Peyer's patch (tissue), 4 donors: Measurements from ENCODE around the gene EVC2. TPM values are rescaled to one million over a fixed set of nuclear protein-coding genes. Genes with fewer than 3 reads are reported as not detected.

Source experiments
- DNase-seq, 3 donors: peaks; one replicate each; pipeline ENCODE4 v3.0.0-alpha.2; 2017 to 2019
- H3K27ac ChIP-seq, 4 donors: fragments of 200-600 bp; sonication (generic); one replicate each; pipeline ENCODE4 v1.5.1; 2016 to 2019
- H3K27me3 ChIP-seq, 2 donors: fragments of 200-600 bp; sonication (generic); one replicate each; pipeline ENCODE4 v1.5.1; 2019
- H3K36me3 ChIP-seq, 3 donors: fragments of 200-600 bp; sonication (generic); one replicate each; pipeline ENCODE4 v1.5.1; 2016 to 2019
- H3K4me1 ChIP-seq, 4 donors: fragments of 200-600 bp; sonication (generic); one replicate each; pipeline ENCODE4 v1.5.1; 2016 to 2019
- H3K4me3 ChIP-seq, 4 donors: fragments of 200-600 bp; sonication (generic); 1 replicate in 3 of 4; 2 replicates in 1 of 4; pipeline ENCODE4 v1.5.1; 2016 to 2019; ENCODE audit warnings: mild to moderate bottlenecking in 1 of 4
- H3K9me3 ChIP-seq, 4 donors: fragments of 200-600 bp; sonication (generic); one replicate each; pipeline ENCODE4 v1.5.1; 2016 to 2019; ENCODE audit warnings: mild to moderate bottlenecking in 1 of 4
- CTCF ChIP-seq, 6 experiments: fragments of 450-650 bp in 4 of 6; fragments of 200-600 bp in 2 of 6; sonication (generic) in 1 of 6; IDR thresholded peaks; one replicate each; pipeline ENCODE4 v1.5.1; 2017 to 2019; ENCODE audit warnings: antibody characterized with exemption in 6 of 6, mild to moderate bottlenecking in 3 of 6, moderate library complexity in 1 of 6
- POLR2A ChIP-seq, 2 donors: fragments of 450-650 bp; IDR thresholded peaks; one replicate each; pipeline ENCODE4 v1.5.1; 2017; ENCODE audit warnings: antibody characterized with exemption in 2 of 2, mild to moderate bottlenecking in 2 of 2, moderate library complexity in 2 of 2
- total RNA-seq, 4 donors: library from RNA; depleted of rRNA; stranded (reverse); fragments of >200 nt; gene quantifications; one replicate each; pipeline ENCODE4 v1.1.0, GENCODE V29; 2016

The EVC2 gene
- total RNA-seq, 4 donors from 2014 or later = 0.70 to 32.2 (median 4.1) TPM

GRCh38 chr4:5592272-5592671, 116.1 kb downstream of the EVC2 start:
- Histone ChIP-seq H3K4me3 (no peak overlapping the region), H3K36me3 (no peaks in the 10 kb centered on the region), H3K9me3 (no peaks in the 10 kb centered on the region), H3K27me3 (no peaks in the 10 kb centered on the region), H3K27ac (no peak overlapping the region), H3K4me1 (no peaks in the 10 kb centered on the region)
- no peak for DNase-seq
- TF ChIP-seq POLR2A (IDR thresholded peaks at IDR 0.05) = no peak
- TF ChIP-seq CTCF (IDR thresholded peaks at IDR 0.05) = no peak

- Histone ChIP-seq H3K27me3 (no peaks in the 10 kb centered on the region), H3K27ac (no peak overlapping the region), H3K9me3 (no peaks in the 10 kb centered on the region), H3K4me1 (no peaks in the 10 kb centered on the region), H3K4me3 (no peak overlapping the region), H3K36me3 (no peaks in the 10 kb centered on the region)
- DNase-seq = no peak
- no peak for TF ChIP-seq CTCF (IDR thresholded peaks at IDR 0.05)
- no peak for TF ChIP-seq POLR2A (IDR thresholded peaks at IDR 0.05)
These were observed 118.9 kb downstream of the EVC2 start for GRCh38 chr4:5589495-5589894.

GRCh38 chr4:5588046-5588445, 120.3 kb downstream of the EVC2 start:
- no peak for DNase-seq
- no peaks in the 10 kb centered on the region for H3K9me3 ChIP-seq
- H3K36me3 ChIP-seq = no peaks in the 10 kb centered on the region
- no peak overlapping the region for H3K27ac ChIP-seq
- H3K4me3 ChIP-seq = no peak overlapping the region
- TF ChIP-seq POLR2A (IDR thresholded peaks at IDR 0.05) (no peak), CTCF (IDR thresholded peaks at IDR 0.05) (no peak)
- H3K4me1 ChIP-seq = no peaks in the 10 kb centered on the region
- H3K27me3 ChIP-seq = no peaks in the 10 kb centered on the region

GRCh38 chr4:5575941-5576340, 132.4 kb downstream of the EVC2 start:
- Histone ChIP-seq H3K27ac (no peak overlapping the region), H3K9me3 (no peaks in the 10 kb centered on the region), H3K27me3 (no peaks in the 10 kb centered on the region), H3K4me3 (no peak overlapping the region), H3K36me3 (no peaks in the 10 kb centered on the region), H3K4me1 (no peaks in the 10 kb centered on the region)
- no peak for TF ChIP-seq CTCF (IDR thresholded peaks at IDR 0.05)
- TF ChIP-seq POLR2A (IDR thresholded peaks at IDR 0.05) = no peak
- no peak for DNase-seq

GRCh38 chr4:5574386-5574785, 134.0 kb downstream of the EVC2 start:
- no peak for DNase-seq

More at GRCh38 chr4:5574386-5574785, 134.0 kb downstream of the EVC2 start:
- H3K27me3 ChIP-seq = no peaks in the 10 kb centered on the region
- TF ChIP-seq POLR2A (IDR thresholded peaks at IDR 0.05) (no peak), CTCF (IDR thresholded peaks at IDR 0.05) (no peak)
- H3K27ac ChIP-seq = no peak overlapping the region
- H3K36me3 ChIP-seq = no peaks in the 10 kb centered on the region
- no peaks in the 10 kb centered on the region for H3K9me3 ChIP-seq
- no peaks in the 10 kb centered on the region for H3K4me1 ChIP-seq
- H3K4me3 ChIP-seq = no peak overlapping the region
